Inferior parietal cortex (tissue), 1 donor: Measurements from ENCODE around the gene FSHB.
"Not testable (repeated sequence)": the region's sequence is repeated elsewhere in the genome, so short reads cannot be mapped to it uniquely, and the experiment has no call there.

ENCODE experiments used
- DNase-seq: peaks from one replicate; pipeline ENCODE4 v3.0.0-alpha.2; 2016; ENCODE audit errors: extremely low spot score

The FSHB gene

DNA sequence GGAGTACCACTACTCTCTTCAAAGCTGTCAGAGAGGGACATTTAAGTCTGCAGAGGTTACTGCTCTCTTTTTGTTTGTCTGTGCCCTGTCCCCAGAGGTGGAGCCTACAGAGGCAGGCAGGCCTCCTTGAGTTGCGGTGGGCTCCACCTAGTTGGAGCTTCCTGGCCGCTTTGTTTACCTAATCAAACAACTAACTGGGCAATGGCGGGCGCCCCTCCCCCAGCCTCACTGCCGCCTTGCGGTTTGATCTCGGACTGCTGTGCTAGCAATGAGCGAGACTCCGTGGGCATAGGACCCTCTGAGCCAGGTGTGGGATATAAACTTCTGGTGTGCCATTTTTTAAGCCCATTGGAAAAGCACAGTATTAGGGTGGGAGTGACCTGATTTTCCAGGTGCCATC is 37.8 kb downstream of the FSHB start:
- not testable (repeated sequence) for DNase-seq

DNA sequence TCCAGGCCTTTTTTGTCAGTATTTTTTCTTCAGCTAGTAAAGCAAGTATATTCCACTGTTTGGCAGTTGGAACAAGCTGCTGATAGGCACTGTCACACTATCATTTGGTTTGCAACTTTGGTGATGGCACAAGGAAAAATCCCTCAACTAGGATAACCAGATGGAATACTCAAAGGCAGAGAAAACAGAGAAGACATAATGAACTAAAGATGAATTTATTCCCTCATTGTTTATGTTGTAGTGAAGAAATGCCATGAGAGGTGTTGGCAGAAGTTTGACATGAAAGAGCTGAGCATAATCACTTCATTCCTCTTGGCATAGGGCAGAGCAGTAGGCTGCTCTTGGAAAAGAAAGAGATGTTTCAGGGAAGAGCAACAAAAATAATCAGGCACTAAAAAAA is 39.9 kb downstream of the FSHB start:
- peak; percentile 6 for DNase-seq

DNA sequence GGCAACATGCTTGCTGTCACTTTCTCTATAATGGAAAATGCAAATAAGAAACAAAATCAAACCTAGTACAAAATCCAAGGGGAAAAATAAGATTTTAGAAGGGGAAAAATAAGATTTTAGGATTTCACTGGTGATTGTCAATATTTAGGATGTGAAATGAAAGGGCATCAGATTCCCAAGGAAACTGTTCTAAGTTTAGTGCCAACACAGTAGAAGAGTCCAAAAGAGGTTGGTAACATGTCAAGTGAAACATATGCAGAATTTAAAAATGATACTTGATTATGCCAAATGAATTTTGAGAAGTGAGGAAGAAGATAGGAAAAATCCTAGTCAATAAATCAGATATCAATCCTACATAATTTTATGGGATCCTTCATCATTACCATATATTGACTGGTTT is 46.4 kb downstream of the FSHB start:
- DNase-seq, result no peak

DNA sequence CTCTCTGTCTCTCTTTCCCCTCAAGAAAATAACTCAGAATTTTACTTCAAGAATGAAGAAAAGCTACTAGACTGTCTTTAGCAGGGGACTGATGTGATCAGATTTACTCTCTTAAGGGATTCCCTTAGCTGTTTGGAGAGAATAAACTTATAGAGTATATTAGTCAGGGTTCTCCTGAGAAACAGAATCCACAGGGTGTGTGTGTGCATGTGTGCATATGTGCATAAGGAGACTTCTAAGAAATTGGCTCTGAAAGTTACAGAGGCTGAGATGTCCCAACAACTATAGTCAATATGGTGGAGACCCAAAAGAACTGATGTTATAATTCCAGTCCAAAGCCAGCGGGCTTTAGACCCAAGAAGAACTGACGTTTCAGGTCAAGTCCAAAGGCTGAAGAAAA is 49.0 kb downstream of the FSHB start:
- DNase-seq, result no peak

DNA sequence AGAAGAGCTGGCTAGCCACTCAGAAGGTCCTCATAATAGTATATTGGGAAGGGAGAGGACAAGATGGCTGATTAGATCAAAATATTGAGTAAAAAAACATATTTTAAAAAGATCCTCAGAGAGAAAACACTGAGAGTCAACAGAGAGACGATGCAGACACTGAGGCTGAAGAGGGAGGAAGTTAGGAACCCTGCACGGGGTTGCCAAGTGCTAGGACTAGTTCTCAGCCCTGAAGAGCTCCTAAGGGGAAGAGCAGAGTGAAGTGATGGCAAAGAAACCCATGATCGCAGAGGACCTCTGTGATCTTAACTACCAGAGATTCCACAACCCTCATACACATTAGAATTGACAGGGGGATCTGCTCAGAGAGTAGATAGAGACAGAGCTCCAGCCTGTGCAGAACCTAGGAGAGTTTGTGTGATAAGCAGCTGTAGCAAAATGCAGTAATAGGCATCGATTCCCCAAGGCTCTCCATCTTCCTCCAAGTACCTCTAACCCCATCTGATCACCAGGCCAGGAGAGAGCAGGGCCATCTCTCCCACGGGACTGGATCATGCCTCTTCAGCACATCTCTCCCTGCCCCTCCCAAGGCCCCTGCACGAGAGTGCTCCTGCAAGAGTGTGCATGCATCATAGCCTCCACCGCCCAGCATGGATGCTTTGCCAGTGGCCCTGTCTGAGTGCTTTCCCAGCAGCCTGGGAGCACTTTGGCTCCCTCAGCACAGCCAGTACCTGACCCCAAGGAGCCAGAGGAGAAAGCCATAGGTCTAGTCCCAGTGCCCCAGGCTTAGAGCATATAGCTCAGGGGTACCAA is 50.9 kb downstream of the FSHB start:
- no peak for DNase-seq

DNA sequence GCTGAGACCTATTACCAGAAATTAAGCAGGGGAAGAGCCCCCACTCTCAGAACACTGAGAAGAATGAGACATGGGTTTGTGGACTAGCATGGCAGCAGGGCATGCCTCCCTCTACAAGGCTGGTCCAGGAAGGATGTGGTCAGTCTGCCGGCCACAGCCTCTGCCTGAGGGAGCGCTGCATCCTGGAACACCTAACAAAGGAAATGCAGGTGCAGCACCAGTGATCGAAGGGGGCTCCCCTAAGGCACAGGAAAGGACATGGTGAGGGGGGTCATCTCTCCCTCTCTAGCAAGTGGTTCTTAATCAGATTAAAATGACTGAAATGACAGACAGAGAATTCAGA is 51.4 kb downstream of the FSHB start:
- no peak for DNase-seq
